Ovary (tissue), 9 donors: Measurements from ENCODE around the gene NADSYN1. TPM values are rescaled to one million over a fixed set of nuclear protein-coding genes. Genes with fewer than 3 reads are reported as not detected.
"Not testable (repeated sequence)": the region's sequence is repeated elsewhere in the genome, so short reads cannot be mapped to it uniquely, and the experiment has no call there.

Experiments used
- DNase-seq, 5 donors: peaks; one replicate each; pipeline ENCODE4 v3.0.0-alpha.2; 2019 to 2020
- H3K27ac ChIP-seq, 2 donors: fragments of 200-600 bp; one replicate each; pipeline versions ENCODE4 v1.5.1 to v1.8.0; 2019 to 2022
- H3K27me3 ChIP-seq: fragments of 200-600 bp; one replicate; pipeline ENCODE4 v1.8.0; 2022
- H3K36me3 ChIP-seq: fragments of 200-600 bp; sonication (generic); one replicate; pipeline ENCODE4 v1.5.1; 2019
- H3K4me1 ChIP-seq: one replicate; pipeline ENCODE4 v1.8.1; 2013; ENCODE audit warnings: mild to moderate bottlenecking, moderate library complexity; ENCODE audit not compliant: insufficient read depth
- H3K4me3 ChIP-seq: fragments of 200-600 bp; sonication (generic); one replicate; pipeline ENCODE4 v1.5.1; 2017
- H3K9me3 ChIP-seq, 2 donors: fragments of 200-600 bp in 1 of 2; sonication (generic) in 1 of 2; one replicate each; pipeline versions ENCODE4 v1.5.1 to v1.8.1; 2013 to 2019; ENCODE audit warnings: mild to moderate bottlenecking in 1 of 2, moderate library complexity in 1 of 2
- CTCF ChIP-seq, 3 donors: fragments of 450-650 bp in 2 of 3; fragments of 200-600 bp in 1 of 3; IDR thresholded peaks; one replicate each; pipeline versions ENCODE4 v1.5.1 to v1.8.0; 2016 to 2022; ENCODE audit warnings: antibody characterized with exemption in 3 of 3, mild to moderate bottlenecking in 1 of 3
- EP300 ChIP-seq: sonication (generic); formaldehyde crosslinking; IDR thresholded peaks from one replicate; pipeline ENCODE4 v1.6.1; 2017; ENCODE audit warnings: antibody characterized with exemption
- POLR2A ChIP-seq: fragments of 450-650 bp; IDR thresholded peaks from one replicate; pipeline ENCODE4 v1.6.1; 2017; ENCODE audit warnings: antibody characterized with exemption, mild to moderate bottlenecking, moderate library complexity
- WGBS, 3 donors: extraction: QIAGEN DNeasy Blood & Tissue Kit in 1 of 3; methylation state at CpG; one replicate each; pipeline versions ENCODE4 v1.1.5 to v1.1.7; 2013 to 2017; 5-methylcytosine and 5-hydroxymethylcytosine counted together
- intact Hi-C, 4 donors: fragments of 100-400 bp; cut with DNase I; formaldehyde crosslinking; loops; one replicate each; pipeline versions ENCODE4 v1.11.0 to v1.15.1; 2022 to 2023
- polyA plus RNA-seq, 2 donors: library from polyadenylated mRNA; stranded (reverse); fragments of 200-250 nt in 1 of 2; fragments of 350-450 nt in 1 of 2; fragmentation: Illumina TruSeq in 1 of 2; extraction: RNeasy Lipid Tissue Mini Kit (QIAGEN cat#74804) in 1 of 2; gene quantifications; one replicate each; pipeline ENCODE4 v1.2.3, GENCODE V29; 2013 to 2014
- total RNA-seq, 7 donors: library from RNA; depleted of rRNA in 2 of 7; stranded (reverse); fragments of >200 nt in 2 of 7; fragmentation: NEBNext Ultra II Directional in 3 of 7; extraction: Animal tissue kit (Norgen Biotek cat#: 25700) in 3 of 7; gene quantifications; one replicate each; pipeline versions ENCODE4 v1.1.0 to v1.2.4, GENCODE V29; 2016 to 2023
- donor health status: DM: no; HTN: no; CAD: no; lungs with moderate emphysema.
- donor health status: DM: no; HTN: no; CAD: no.
- donor health status: Bipolar disorder and iron deficiency.
- donor health status: DM: yes; HTN: yes; CAD: no.
- donor health status: DM: no; HTN: no; CAD: no.
- donor health status: DM: yes; HTN: yes; CAD: no.

The NADSYN1 gene
- total and polyA plus RNA-seq, 9 donors, result 30.8 to 69.0 (median 49.6) TPM

GRCh38 chr11:71525188-71525937 is 72.4 kb downstream of the NADSYN1 start:
- Histone ChIP-seq H3K27me3 (no peaks in the 10 kb centered on the region), H3K27ac (no peak overlapping the region), H3K4me3 (no peak overlapping the region), H3K9me3 (no peaks in the 10 kb centered on the region), H3K36me3 (no peaks in the 10 kb centered on the region), H3K4me1 (no peaks in the 10 kb centered on the region)
- intact Hi-C loops, result no loop called here
- TF ChIP-seq EP300 (no peak), CTCF (IDR thresholded peaks at IDR 0.05) (no peak), POLR2A (no peak)
- WGBS, 3 donors, result 65 to 83% (median 78%) methylated on average over 3 of the region's 3 CpGs
- no peak for DNase-seq

- Histone ChIP-seq H3K4me3 (no peak overlapping the region), H3K27me3 (no peaks in the 10 kb centered on the region), H3K36me3 (no peaks in the 10 kb centered on the region), H3K27ac (no peak overlapping the region), H3K9me3 (no peaks in the 10 kb centered on the region), H3K4me1 (no peaks in the 10 kb centered on the region)
- TF ChIP-seq POLR2A, result no peak
- TF ChIP-seq EP300, result no peak
- no peak for TF ChIP-seq CTCF (IDR thresholded peaks at IDR 0.05)
- DNase-seq, result no peak
- intact Hi-C loops, result no loop called here
- 75 to 88% (median 85%) methylated on average over 2 of the region's 2 CpGs for WGBS, 3 donors
Measured at GRCh38 chr11:71525938-71526495, 73.0 kb downstream of the NADSYN1 start.

DNA sequence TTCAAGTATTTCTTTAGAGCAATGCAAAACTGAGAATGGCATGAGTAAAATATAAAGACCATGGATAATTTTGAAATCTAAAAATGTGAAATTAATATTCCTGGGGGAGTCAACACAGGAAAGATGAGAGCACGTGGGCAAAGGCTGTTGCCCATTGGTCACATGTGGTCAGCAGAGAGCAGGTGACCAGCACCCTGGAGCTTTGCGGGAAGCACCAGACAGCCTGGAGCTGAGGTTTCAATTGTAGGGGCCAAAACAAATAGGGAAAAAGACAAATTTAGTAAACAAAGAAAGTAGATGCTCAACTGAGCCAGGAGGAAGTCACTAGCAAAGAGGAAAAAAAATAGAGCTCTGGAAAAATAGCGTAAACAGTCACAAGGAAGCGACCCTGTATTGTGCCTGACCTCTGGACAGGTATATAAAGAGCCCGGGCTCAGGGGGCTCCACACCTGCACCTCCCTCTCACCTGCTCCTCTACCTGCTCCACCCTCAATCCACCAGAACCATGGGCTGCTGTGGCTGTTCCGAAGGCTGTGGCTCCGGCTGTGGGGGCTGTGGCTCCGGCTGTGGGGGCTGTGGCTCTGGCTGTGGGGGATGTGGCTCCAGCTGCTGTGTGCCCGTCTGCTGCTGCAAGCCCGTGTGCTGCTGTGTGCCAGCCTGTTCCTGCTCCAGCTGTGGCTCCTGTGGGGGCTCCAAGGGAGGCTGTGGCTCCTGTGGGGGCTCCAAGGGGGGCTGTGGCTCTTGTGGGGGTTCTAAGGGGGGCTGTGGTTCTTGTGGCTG is 74.0 kb downstream of the NADSYN1 start, which contains the start of gene KRTAP5-7:
Gene KRTAP5-7, plus strand, starts transcription at position 472 of the 780 bp plus-strand sequence. Its CDS starts 34 bp downstream, at position 506.
- whole genome bisulfite sequencing, 3 donors, result 25 to 31% (median 26%) methylated on average over 10 of the region's 10 CpGs

DNA sequence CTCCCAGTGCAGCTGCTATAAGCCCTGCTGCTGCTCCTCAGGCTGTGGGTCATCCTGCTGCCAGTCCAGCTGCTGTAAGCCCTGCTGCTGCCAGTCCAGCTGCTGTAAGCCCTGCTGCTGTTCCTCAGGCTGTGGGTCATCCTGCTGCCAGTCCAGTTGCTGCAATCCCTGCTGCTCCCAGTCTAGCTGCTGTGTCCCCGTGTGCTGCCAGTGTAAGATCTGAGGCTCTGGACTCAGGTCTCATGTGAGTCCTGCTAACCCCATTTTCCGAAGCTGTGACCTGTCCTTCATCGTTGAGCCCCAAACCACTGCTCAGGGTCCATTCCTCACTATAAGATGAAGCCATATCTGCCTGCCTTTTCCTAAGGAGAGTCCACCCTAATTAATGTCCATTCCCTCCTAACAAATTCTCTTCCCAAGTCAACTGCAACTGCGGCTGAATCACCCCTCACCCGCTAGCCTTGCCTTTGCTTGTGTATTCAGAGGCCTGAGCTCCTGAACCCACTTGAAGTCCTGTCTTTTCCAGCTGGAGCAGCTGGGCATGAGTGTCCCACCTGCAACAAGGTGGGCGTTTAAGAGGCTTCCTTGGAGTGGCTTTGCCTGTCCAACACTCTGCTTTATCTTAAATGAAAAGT is 74.7 kb downstream of the NADSYN1 start:
- H3K27me3 ChIP-seq, result no peaks in the 10 kb centered on the region
- 74 to 79% (median 78%) methylated on average over 6 of the region's 6 CpGs for WGBS, 3 donors

More for the DNA sequence above, 74.0 kb downstream of the NADSYN1 start, which contains the start of gene KRTAP5-7:
- H3K9me3 ChIP-seq, H3K4me1 ChIP-seq, H3K36me3 ChIP-seq, intact Hi-C loops, H3K27ac ChIP-seq, H3K4me3 ChIP-seq, DNase-seq, H3K27me3 ChIP-seq: not testable (repeated sequence)

More for the DNA sequence above, 74.7 kb downstream of the NADSYN1 start:
- Histone ChIP-seq H3K4me3 (no peak overlapping the region), H3K27ac (no peak overlapping the region), H3K9me3 (no peaks in the 10 kb centered on the region), H3K36me3 (no peaks in the 10 kb centered on the region), H3K4me1 (no peaks in the 10 kb centered on the region)
- intact Hi-C loops, result no loop called here
- DNase-seq, result no peak
- TF ChIP-seq POLR2A, result no peak
- TF ChIP-seq CTCF (IDR thresholded peaks at IDR 0.05), result no peak
- no peak for TF ChIP-seq EP300
